ENCODE measurements around the gene GABRG3. TPM values are rescaled to one million over a fixed set of nuclear protein-coding genes. Genes with fewer than 3 reads are reported as not detected.

Gene GABRG3
- total and polyA plus RNA-seq, 2 donors, result 0.71 to 2.0 TPM

DNA sequence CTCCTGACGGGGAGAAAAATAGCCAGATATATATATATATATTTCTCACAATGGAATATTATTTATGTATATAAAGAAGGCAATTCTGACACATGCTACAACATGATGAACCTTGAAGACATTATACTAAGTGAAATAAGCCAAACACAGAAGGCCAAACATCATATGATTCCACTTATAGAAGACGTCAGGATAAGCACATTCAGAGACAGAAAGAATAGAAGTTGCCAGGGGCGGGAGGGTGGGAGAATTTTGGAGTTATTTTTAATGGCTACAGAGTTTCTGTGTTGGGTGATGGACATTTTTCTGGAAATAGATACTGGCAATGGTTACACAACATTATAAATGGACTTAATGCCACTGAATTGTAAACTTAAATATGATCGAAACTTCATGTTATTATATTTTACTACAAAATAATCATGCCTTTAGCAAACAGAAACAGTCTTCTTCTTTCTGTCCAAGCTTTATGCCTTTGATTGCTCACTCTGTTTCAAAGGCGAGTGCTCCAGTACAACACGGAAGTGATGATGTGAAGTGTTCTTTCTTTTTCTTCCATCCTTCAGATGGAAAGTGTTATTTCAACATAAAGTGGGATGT, 614.2 kb downstream of the GABRG3 start:
- Histone ChIP-seq H3K27ac (ENCODE audit: low read depth in 1 of 2, low read length in 1 of 2) (no peak overlapping the region), H3K27me3 (ENCODE audit: control insufficient read depth in 2 of 2, insufficient read depth in 1 of 2, low read length in 1 of 2) (no peaks in the 10 kb centered on the region), H3K9me3 (ENCODE audit: control insufficient read depth in 2 of 2, insufficient read depth in 1 of 2, low read length in 1 of 2) (peaks cover 0 to 2% of the 10 kb centered on the region in 2 donors), H3K4me1 (ENCODE audit: control insufficient read depth in 2 of 2, insufficient read depth in 2 of 2, low read length in 2 of 2) (no peaks in the 10 kb centered on the region), H3K36me3 (ENCODE audit: control insufficient read depth in 2 of 2, insufficient read depth in 2 of 2, low read length in 1 of 2) (no peaks in the 10 kb centered on the region), H3K4me3 (ENCODE audit: low read length in 2 of 2) (no peak overlapping the region)
- no peak for DNase-seq (ENCODE audit: low read depth in 6 of 9, low spot score in 9 of 9)
- WGBS, result 93% methylated on average over 6 of the region's 6 CpGs

DNA sequence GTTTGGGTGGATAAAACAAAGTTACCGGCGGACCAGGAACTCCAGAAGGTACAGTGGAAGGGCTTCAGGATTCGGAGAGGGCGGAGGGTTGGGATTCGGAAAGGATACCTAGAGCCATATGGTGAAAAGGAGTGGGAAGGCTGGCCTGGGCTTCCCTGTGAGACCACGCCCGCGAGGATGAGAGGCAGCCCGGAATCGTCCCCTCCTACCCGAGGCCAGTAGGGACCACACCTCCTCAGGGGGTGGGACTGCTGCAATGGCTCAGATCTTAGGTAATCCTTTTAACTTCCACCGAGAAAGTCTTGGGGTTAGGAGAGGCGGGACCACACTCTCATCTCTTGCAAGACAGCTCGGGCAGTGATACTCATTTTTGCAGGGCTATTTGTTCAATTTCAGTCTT, 616.8 kb downstream of the GABRG3 start:
- H3K4me1 ChIP-seq (ENCODE audit: control insufficient read depth in 2 of 2, insufficient read depth in 2 of 2, low read length in 2 of 2), result no peaks in the 10 kb centered on the region
- H3K36me3 ChIP-seq (ENCODE audit: control insufficient read depth in 2 of 2, insufficient read depth in 2 of 2, low read length in 1 of 2), result no peaks in the 10 kb centered on the region
- WGBS, result 28% methylated on average over 14 of the region's 14 CpGs
- H3K27me3 ChIP-seq (ENCODE audit: control insufficient read depth in 2 of 2, insufficient read depth in 1 of 2, low read length in 1 of 2), result no peaks in the 10 kb centered on the region
- peaks cover 0 to 2% of the 10 kb centered on the region in 2 donors for H3K9me3 ChIP-seq (ENCODE audit: control insufficient read depth in 2 of 2, insufficient read depth in 1 of 2, low read length in 1 of 2)
- DNase-seq (ENCODE audit: low read depth in 6 of 9, low spot score in 9 of 9), result no peak
- H3K4me3 ChIP-seq (ENCODE audit: low read length in 2 of 2), result no peak overlapping the region
- H3K27ac ChIP-seq (ENCODE audit: low read depth in 1 of 2, low read length in 1 of 2), result no peak overlapping the region

DNA sequence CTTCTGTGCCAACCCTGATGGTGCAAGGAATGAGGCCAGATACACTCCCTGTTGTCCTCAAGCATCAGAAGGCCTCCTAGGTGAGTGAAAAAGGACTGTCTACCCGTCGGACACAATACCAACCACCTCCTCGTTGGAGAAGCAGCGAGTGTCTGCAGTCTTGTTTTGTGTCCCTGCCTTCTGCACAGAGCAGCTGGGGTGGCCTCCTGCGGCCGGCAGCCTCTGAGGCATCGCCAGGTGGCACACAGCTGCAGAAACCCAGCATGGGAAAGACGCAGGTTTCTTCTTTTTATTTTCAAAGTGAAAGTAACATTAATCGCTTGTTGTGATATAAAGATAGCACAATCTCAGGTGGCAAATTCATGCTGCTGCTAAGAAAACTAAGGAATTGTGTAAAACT, 618.3 kb downstream of the GABRG3 start:
- Histone ChIP-seq H3K4me3 (ENCODE audit: low read length in 2 of 2) (no peak overlapping the region), H3K4me1 (ENCODE audit: control insufficient read depth in 2 of 2, insufficient read depth in 2 of 2, low read length in 2 of 2) (no peaks in the 10 kb centered on the region), H3K27ac (ENCODE audit: low read depth in 1 of 2, low read length in 1 of 2) (no peak overlapping the region), H3K27me3 (ENCODE audit: control insufficient read depth in 2 of 2, insufficient read depth in 1 of 2, low read length in 1 of 2) (no peaks in the 10 kb centered on the region), H3K36me3 (ENCODE audit: control insufficient read depth in 2 of 2, insufficient read depth in 2 of 2, low read length in 1 of 2) (no peaks in the 10 kb centered on the region), H3K9me3 (ENCODE audit: control insufficient read depth in 2 of 2, insufficient read depth in 1 of 2, low read length in 1 of 2) (peaks cover 0 to 2% of the 10 kb centered on the region in 2 donors)
- DNase-seq (ENCODE audit: low read depth in 6 of 9, low spot score in 9 of 9), result peak in 3 of 9 donors; percentile 9 to 21 (median 16)
- 89% methylated on average over 9 of the region's 9 CpGs for WGBS

DNA sequence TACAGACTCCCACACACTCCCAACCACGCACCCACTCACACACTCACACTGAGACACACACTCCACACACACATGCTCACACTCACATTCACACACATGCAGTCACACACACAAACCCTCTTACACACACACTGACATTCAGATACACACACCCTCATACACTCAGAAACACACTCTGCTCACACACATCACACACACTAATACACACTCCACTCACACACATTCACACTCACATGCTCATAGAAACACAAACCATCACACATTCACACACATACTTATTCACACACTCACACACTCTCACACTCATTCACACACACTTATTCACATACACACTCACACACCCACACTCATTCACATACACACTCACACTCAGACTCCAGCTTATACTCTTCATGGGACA, 618.8 kb downstream of the GABRG3 start:
- Histone ChIP-seq H3K9me3 (ENCODE audit: control insufficient read depth in 2 of 2, insufficient read depth in 1 of 2, low read length in 1 of 2) (peaks cover 0 to 2% of the 10 kb centered on the region in 2 donors), H3K36me3 (ENCODE audit: control insufficient read depth in 2 of 2, insufficient read depth in 2 of 2, low read length in 1 of 2) (no peaks in the 10 kb centered on the region), H3K27ac (ENCODE audit: low read depth in 1 of 2, low read length in 1 of 2) (no peak overlapping the region), H3K27me3 (ENCODE audit: control insufficient read depth in 2 of 2, insufficient read depth in 1 of 2, low read length in 1 of 2) (no peaks in the 10 kb centered on the region), H3K4me3 (ENCODE audit: low read length in 2 of 2) (no peak overlapping the region), H3K4me1 (ENCODE audit: control insufficient read depth in 2 of 2, insufficient read depth in 2 of 2, low read length in 2 of 2) (no peaks in the 10 kb centered on the region)
- WGBS, result 94% methylated on average over 1 of the region's 1 CpG
- no peak for DNase-seq (ENCODE audit: low read depth in 6 of 9, low spot score in 9 of 9)

Other genes with a start within 250 kb of the GABRG3 start
- 2.8 TPM for gene GABRB3, start 198.1 kb upstream of the GABRG3 start, total RNA-seq
- 1.9 TPM for gene GABRB3, start 198.1 kb upstream of the GABRG3 start, polyA plus RNA-seq
- gene GABRA5, start 104.1 kb upstream of the GABRG3 start, total RNA-seq, result 26.1 TPM
- 18.9 TPM for gene GABRA5, start 104.1 kb upstream of the GABRG3 start, polyA plus RNA-seq